ENCODE data around the gene HCN3.

Gene HCN3

DNA sequence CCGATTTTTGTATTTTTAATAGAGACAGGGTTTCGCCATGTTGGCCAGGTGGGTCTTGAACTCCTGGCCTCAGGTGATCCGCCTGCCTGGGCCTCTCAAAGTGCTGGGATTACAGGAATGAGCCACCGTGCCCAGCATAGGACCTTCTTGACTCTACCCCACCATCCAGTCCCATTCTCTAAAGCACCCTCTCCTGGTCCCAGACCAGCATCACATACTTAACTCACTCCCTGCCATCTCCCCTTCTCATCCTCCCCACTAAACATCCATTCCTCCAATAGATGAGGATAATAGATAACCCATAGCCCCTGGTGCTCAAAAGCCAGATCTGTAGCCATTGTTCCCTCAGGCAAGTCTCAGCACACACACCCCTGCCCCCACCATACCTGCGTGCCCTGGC is 24.1 kb upstream of the HCN3 start:
- in situ Hi-C loops (cut with MboI; ENCODE audit: low pct_unique_long_range_greater_than_20kb, low sequenced_read_pairs): no loop called here
- DNase-seq: peak; percentile 28

DNA sequence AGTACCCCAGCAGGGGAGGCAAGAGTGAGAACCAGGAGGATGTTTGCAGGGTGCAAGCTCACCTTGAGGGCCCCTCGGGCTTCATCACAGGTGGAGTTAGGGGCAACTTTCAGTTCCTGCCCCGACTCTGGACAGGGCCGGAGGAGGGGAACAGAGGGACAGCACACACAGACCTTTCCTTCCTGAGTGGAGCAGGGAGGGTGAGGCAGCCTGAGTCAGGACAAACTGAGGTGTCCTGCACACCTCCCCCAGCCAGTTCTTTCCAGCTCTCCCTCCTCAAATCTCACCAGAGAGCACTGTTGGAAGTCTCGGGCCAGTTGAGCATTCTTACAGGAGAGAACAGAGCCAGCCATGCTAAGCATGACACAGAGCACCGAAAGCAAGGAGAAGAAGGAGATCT is 23.5 kb upstream of the HCN3 start:
- no peak for DNase-seq
- in situ Hi-C loops (cut with MboI; ENCODE audit: low pct_unique_long_range_greater_than_20kb, low sequenced_read_pairs): no loop called here

DNA sequence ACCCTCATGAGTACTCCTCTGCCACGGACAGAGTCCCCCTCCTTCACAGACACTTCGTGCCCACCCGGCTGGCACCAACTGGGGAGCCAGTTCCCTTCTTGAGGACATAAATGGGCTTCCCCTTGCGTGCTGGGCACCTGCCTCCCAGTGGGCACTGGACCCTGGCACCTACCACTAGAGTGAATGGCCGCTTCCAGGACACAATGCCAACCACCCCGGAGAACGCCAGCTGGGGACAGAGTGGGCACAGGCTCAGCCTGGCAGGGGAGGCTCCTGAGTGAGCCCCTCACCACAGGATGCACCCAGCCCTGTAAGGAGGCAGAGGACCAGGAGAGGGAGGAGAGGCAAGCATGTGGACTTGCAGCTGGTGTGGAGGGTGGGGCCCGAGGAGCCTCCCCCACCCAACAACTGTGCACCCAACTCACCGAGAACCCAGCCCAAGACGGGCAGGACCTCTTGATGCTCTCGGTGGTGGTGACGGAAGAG is 23.0 kb upstream of the HCN3 start:
- in situ Hi-C loops (cut with MboI; ENCODE audit: low pct_unique_long_range_greater_than_20kb, low sequenced_read_pairs): no loop called here
- DNase-seq: no peak

DNA sequence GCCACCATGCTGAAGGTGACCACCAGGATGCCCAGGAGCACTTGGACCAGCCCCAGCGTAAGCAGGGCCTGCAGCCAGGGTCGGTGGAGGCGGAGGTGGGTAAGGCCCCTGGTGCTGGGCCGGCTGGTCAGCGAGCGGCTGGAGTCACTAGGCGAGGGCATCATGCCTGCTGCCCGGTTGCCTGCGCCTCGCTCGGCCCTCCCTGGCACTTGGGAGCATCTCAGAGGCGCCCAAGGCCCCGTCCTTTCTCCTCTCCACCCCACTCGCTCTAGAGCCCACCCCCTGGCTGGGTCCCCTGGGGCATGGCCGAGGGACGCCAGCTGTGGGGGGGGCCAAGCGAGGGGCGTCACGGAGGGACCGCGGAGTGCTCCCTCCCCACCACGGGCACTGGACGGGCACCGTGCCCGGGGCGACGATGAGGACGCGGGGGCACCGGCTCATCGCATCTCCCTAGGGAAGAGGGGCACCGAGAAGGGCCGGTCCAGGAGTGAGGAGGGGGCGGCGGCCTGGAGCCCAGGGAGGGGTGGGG is 22.5 kb upstream of the HCN3 start:
- in situ Hi-C loops (cut with MboI; ENCODE audit: low pct_unique_long_range_greater_than_20kb, low sequenced_read_pairs): no loop called here
- no peak for DNase-seq

DNA sequence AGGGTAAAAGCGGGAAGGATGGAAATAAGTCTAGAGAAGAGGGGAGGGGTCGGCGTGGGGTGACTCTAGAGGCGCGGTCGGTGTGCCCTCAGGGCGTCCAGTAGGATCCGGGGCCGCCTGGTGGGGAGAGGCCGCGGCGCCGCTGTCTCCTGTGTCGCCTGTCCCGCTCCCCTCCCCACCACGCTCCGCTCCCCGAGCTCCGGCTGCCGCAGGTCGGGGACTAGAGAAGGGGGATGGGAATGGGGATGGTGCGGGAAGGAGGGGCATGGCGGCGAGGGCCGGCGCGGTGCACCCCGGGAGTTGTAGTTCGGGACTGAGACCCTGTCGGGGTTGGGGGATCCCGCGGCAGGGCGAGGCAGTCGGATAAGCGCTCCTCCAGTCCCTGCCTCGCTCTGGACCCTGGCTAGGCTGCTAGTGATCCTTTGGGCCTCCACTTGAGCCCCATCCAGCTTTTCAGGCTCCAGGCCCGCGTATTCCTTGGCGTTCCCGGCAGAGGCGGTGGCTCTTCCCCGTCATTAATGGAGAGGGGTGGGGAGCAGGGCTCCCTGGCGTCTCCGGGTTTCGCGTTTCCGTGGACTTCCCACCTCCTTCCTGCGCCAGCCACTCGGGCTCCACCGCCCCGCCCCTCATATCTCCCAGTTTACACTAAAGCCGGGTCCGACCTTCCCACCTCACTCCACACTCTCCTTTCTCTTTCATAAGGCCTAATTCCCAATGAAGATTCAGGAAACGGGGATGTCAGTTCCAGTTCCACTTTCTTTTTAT is 21.8 kb upstream of the HCN3 start, which contains the start of gene ENTREP3:
Gene ENTREP3 (minus strand): TSS at position 241 of the 765 bp plus-strand sequence. CDS start 606 bp downstream, outside the sequence.
- peak; percentile 76 for DNase-seq
- in situ Hi-C loops (cut with MboI; ENCODE audit: low pct_unique_long_range_greater_than_20kb, low sequenced_read_pairs): no loop called here

DNA sequence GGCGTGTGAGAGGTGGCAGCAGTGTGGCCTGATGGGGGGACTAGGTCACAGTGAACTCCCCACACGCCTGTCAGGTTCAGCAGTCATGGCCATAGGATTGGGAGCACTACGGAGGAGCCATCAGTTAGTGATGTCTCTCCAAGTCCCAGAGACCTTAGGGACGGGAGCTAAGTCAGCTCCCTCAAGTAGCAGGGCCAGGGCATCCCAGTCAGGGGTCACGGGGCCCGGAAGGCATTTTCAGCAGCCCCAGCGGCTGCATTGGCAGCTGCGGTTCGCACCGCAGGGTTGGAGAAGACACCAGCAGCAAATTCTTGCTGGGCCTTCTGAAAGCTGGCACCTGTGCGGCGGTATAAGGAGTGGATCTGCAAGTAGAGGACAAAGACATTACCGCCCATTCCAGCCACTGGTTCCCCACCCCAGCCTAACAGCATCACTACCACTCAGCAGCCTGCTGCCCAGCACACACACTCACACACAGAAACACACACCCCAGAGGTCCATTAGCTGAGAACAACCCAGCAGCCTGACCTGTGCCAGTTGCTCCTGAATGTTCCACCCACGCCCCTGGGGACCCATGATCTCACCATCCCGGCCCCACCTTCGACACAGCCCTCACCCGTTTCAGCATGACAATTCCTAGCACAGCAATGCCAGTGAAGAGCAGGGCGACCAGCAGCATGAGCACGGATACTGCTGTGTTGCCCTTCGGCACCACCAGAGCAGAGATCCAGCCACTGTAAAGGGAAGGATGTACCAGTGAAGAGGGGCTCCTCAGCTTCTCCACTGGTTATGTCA is 21.0 kb upstream of the HCN3 start:
- DNase-seq: no peak
- in situ Hi-C loops (cut with MboI; ENCODE audit: low pct_unique_long_range_greater_than_20kb, low sequenced_read_pairs): no loop called here

DNA sequence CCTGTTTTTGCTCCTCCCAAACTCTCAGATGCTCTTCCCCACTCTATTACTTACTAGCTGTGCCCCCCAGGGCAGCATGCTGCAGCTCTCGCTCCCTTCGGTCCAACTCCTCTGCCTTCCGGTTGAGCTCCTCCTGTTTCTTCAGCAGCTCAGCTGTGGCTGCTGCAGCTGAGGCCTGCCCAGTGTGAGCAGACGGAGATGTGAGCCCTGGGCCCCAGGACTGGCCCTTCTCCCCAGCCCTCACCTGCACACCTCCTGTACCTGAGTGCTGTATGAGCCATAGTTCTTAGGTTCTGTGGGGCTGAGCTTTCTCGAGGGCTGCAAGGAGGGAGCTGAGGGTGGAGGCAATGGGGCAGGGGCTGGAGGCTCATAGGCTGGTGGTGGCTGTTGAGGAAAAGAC is 17.0 kb upstream of the HCN3 start:
- DNase-seq: no peak
- in situ Hi-C loops (cut with MboI; ENCODE audit: low pct_unique_long_range_greater_than_20kb, low sequenced_read_pairs): no loop called here

DNA sequence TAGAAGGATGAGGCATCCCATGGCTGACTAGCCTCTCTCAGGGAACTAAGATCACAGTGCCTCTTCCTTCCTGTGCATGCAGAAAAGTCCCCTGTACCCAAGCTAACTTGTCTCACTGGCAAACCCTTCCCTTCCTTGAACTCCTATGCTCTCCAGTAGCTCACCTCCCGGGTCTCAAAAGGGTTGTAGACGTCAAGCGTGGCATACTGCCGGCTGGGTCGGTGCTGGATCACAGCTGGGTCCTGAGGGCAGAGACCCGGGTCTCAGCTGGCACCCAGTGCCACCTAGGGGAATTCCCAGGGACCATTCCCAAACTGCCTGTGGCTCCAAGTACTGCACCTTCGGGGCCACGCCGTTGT is 15.8 kb upstream of the HCN3 start:
- DNase-seq: peak; percentile 48
- in situ Hi-C loops (cut with MboI; ENCODE audit: low pct_unique_long_range_greater_than_20kb, low sequenced_read_pairs): no loop called here

DNA sequence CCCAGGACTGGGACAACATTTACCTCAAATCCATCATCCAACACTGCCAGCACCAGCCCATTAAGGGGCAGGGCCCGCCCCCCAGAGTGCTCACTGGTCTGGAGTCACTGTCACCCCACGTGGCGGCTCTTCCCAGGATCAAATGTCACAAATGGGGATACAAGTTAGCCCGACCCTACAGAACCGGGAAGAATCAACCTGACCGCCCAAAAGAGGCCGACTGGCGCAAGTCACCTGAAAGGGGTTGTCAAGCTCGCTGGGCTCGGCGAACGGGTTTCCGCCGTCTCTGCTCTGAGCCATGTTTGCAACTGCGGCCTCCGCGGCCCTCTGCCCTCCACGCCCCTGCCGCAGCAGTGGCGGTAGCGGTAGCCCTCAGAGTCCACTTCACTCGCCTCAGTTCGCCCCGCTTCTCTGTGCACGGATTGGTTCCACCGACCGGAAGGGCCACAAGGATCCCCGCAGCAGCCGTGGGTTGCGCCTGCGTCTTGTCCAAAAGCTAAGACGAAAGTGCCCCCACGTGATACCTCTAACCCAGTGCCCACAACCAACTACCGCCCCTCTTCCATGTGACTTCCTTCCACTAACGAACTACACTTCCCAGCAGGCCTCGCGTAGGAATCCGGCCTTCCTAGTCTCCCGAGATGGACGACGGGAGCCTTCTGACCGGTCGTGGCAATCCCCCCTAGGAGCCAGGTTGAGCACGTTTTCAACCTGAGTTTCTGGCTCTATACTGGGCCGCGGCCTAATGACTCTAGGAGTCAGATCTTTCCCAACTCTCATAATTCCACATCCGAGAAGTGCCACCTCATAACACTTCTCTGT is 15.2 kb upstream of the HCN3 start, which contains the start of gene SCAMP3:
Gene SCAMP3 (minus strand): TSS at position 509 of the 822 bp plus-strand sequence. CDS start 209 bp downstream, at position 300.
- in situ Hi-C loops (cut with MboI; ENCODE audit: low pct_unique_long_range_greater_than_20kb, low sequenced_read_pairs): no loop called here
- peak; percentile 97 for DNase-seq

DNA sequence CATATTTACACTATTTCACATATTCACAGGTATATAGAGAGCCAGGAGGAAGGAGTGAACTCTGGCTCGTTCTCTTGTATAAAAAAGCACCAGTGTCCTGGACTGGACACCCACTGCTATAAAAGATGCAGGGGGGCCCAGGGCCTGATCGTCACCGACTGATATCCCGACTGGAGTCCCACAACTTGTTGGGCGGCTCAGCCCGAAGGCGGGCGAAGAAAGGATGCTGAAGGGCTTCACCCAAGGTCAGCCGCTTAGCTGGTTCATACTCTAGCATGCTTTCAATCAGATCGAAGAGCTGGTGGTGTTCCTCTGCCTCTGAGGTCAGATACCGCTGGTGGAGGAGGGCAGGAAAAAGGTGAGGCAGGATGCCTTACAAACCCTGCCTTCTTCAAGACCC is 14.2 kb upstream of the HCN3 start:
- DNase-seq: no peak
- in situ Hi-C loops (cut with MboI; ENCODE audit: low pct_unique_long_range_greater_than_20kb, low sequenced_read_pairs): no loop called here

DNA sequence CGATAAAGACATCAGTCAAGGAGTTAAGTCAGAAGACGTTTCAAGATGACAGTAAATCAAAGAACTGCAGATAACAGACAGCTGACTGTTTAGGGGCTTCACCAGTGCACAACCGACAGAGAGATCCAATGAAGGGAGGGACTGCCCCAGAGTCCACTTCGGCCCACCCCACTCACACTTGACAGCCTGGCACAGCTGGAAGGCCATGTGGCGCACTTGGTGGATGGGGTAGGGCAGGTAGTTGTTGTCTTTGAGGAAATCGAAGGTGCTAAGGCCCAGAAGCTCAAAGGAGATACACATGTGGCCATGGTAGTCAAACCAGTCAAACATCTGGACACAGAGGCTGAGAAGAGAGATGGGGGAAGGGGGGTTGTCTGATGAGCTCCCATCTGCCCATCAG is 10.7 kb upstream of the HCN3 start:
- DNase-seq: no peak
- in situ Hi-C loops (cut with MboI; ENCODE audit: low pct_unique_long_range_greater_than_20kb, low sequenced_read_pairs): no loop called here

DNA sequence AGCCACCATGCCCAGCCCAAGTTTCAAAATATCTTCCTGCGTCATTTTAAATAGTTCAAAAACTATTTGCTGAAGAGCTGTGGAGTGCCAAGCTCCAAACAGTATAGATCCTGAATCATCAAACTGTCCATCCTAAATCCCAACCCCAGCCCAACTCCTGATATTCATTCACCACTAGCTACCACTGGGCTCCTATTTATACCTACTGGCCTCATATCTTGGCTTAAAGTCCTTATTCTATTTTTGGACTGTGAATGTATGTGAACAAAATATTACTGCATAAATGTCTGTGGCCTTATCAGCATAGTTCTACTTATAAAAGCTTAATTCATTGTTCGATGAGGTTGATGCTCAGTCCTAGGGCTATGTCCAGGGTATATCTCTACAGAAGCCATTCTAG is 9.9 kb upstream of the HCN3 start:
- DNase-seq: no peak
- in situ Hi-C loops (cut with MboI; ENCODE audit: low pct_unique_long_range_greater_than_20kb, low sequenced_read_pairs): no loop called here

DNA sequence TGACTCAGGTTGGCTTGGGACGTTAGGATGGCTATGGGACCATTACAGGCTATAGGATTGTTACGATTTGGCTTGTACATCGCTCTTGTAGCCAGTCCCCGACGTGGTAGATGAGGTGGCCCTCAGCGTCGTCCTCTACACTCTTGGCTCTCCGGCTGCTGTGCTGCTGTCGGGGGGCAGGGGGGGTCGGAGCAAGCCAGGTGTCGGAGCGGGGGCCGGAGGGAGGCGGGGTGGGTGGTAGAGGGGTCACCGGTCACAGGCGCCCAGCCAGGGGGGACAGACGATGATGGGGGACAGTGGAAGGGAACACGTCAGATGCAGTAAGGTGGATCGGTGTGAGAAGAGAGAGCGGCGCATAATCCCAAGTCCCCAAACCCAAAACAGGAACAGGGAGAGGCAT is 8.6 kb upstream of the HCN3 start:
- in situ Hi-C loops (cut with MboI; ENCODE audit: low pct_unique_long_range_greater_than_20kb, low sequenced_read_pairs): no loop called here
- no peak for DNase-seq

DNA sequence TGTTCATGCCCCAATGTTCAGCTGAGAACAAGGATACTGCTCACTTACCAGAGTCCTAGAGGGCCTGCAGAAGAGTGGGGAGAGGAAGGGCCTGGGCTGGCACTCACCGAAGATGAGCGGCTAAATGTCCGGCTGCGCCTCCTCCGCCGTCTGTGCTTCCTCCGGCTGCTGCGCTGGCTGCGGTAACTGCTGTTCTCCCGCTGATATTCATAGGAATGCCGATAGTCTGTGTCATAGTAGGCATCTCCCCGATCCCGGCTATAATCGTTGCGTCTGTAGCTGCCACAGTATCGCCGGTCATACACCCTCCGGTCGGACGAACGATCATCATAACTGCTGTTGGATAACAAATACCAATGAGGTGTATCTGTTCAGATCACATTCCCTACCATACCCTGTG is 7.9 kb upstream of the HCN3 start:
- in situ Hi-C loops (cut with MboI; ENCODE audit: low pct_unique_long_range_greater_than_20kb, low sequenced_read_pairs): no loop called here

DNA sequence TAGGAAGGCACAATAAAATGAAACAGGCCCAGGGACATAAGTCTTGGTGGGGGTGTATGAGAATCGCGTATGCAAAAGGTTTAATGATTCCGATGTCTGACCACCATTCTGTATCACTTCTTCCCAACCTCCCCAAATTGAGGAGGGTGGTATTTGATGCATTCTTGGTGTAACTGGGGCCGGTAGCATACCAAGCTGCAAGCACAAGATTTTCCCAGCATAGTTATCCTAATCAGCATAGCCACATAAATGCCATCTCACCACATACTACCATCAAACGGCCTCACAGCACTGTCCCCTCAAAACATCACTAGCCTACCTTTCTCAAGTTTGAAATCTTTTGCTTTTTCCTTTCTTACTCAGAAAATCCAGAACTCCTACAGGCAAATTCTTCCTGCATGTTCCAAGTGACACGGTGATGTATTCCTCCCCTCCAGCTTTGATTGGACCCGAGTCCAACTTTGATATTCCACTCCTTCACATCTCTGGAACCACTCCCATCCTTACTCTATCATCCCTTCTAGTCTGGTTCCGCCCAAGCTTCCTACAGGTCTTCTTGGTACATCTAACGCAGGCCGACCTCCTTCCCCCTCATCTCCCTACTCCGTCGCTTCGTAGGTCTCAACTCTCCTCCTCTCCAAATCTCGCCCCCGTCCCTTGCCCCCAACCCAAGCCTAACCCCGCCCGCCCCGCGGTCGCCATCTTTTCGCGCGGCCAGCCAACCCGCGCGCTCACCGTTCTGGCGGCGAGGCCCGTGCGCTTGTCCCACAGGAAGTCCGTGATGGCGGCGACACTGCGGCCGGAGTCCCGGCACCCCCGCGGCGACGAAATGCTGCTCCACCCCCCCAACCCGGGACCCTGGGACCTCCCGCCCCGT is 4.6 kb upstream of the HCN3 start:
- in situ Hi-C loops (cut with MboI; ENCODE audit: low pct_unique_long_range_greater_than_20kb, low sequenced_read_pairs): no loop called here
- peak; percentile 39 for DNase-seq

More for the DNA sequence above, 7.9 kb upstream of the HCN3 start:
- DNase-seq: no peak

DNA sequence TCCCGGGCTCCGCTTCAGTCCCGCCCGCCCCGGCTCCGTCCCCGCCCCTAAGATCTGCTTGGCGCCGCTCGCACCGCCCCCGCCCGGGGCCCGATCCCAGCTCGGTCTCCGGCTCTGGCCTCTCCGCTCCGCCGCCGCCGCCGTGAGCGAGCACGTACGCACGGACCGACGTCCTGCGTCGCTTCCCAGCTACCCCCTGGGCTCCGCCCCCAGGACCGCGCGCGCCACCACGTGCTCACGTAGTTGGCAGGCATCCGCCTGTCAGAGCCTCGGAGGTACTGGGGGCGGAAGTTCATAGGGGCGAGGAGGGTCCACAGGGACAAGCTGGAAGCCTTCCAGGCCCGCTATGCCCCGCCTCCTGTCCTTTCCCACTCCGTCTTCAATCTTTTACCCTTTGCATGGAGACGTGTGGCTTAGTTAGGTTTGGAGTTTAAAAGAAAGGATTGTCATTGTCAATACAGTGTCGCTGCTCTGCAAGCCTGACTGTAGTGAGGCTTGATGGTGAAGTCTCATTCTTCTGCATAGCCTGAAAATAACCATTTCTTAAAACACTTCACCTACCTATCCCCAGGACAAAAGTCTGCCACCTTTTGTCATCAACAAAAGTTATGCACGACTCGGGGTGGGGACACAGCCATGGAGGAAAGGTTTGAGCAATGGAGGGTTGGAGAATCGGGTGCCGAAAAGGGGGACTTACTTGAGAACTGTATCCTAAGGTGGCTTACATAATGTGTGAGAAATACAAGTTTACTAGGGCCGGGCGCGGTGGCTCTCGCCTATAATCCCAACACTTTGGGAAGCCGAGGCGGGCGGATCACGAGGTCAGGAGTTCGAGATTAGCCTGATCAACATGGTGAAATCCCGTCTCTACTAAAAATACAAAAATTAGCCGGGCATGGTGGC is 3.7 kb upstream of the HCN3 start, which contains the start of gene CLK2:
Gene CLK2 (minus strand): TSS at position 162 of the 903 bp plus-strand sequence. CDS start 2,527 bp downstream, outside the sequence.
- in situ Hi-C loops (cut with MboI; ENCODE audit: low pct_unique_long_range_greater_than_20kb, low sequenced_read_pairs): no loop called here
- DNase-seq: peak; percentile 97
